ENCODE measurements around the gene INTS4.

Gene INTS4

DNA sequence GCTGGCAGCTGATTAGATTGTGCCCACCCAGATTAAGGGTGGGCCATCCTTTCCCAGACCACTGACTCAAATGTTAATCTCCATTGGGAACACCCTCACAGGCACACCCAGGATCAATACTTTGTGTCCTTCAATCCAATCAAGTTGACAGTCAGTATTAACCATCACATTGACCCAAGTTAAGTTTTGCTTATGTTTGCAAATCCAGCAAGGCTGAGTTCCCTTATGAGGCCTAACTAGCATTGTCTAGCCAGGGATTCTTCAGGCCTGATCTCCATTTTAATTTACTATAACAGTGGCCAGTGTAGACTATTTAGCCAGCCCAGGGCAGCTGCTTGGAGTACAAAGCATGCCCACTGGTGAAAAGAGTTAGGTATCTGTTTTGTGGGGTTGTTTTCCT lies 30.9 kb upstream of the INTS4 start:
- no peak for TF ChIP-seq CTCF (IDR thresholded peaks at IDR 0.05; ENCODE audit: borderline replicate concordance, extremely low read depth, low read length, poor library complexity, severe bottlenecking)
- TF ChIP-seq EZH2 (IDR thresholded peaks at IDR 0.05; ENCODE audit: borderline replicate concordance, low read depth, low read length, severe bottlenecking), result no peak
- no peak for ATAC-seq (ENCODE audit: insufficient read depth, low read depth)

DNA sequence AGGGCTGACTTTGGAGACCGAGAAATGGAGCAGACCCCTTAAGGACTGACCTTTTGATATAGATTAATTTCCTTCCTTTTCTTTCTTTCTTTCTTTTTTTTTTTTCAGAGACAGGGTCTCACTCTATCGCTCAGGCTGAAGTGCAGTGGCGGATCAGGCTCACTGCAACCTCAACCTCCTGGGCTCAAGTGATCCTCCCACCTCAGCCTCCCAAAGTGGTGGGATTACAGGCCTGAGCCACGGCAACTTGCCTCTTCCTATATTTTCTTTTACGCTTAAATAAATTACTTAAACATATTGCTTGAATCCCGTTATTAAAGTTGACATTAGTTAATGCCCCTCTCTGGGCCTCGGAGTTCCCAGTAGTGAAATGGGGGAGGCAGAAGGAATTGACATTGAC lies 29.0 kb upstream of the INTS4 start:
- no peak for ATAC-seq (ENCODE audit: insufficient read depth, low read depth)
- H3K4me2 ChIP-seq (ENCODE audit: insufficient read depth, low read length), result no peak overlapping the region
- H3K9ac ChIP-seq (ENCODE audit: low read depth, low read length), result no peak overlapping the region

More for the DNA sequence above, 30.9 kb upstream of the INTS4 start:
- Histone ChIP-seq H4K20me1 (ENCODE audit: insufficient read depth, low read length) (no peaks in the 10 kb centered on the region), H3K9me3 (ENCODE audit: insufficient read depth, low read length, severe bottlenecking) (no peaks in the 10 kb centered on the region), H3K9ac (ENCODE audit: low read depth, low read length) (no peak overlapping the region), H3K4me1 (ENCODE audit: insufficient read depth, low read length) (no peaks in the 10 kb centered on the region), H3K36me3 (ENCODE audit: insufficient read depth, low read length) (no peaks in the 10 kb centered on the region), H2AFZ (ENCODE audit: low read depth, low read length) (no peak overlapping the region), H3K4me2 (ENCODE audit: insufficient read depth, low read length) (no peak overlapping the region), H3K27ac (ENCODE audit: low read length) (no peak overlapping the region), H3K4me3 (ENCODE audit: low read depth in 1 of 2, low read length in 2 of 2) (no peak overlapping the region), H3K27me3 (ENCODE audit: insufficient read depth, low read length, poor library complexity) (no peaks in the 10 kb centered on the region), H3K79me2 (ENCODE audit: insufficient read depth, low read length) (no peaks in the 10 kb centered on the region)
- DNase-seq, result no peak

DNA sequence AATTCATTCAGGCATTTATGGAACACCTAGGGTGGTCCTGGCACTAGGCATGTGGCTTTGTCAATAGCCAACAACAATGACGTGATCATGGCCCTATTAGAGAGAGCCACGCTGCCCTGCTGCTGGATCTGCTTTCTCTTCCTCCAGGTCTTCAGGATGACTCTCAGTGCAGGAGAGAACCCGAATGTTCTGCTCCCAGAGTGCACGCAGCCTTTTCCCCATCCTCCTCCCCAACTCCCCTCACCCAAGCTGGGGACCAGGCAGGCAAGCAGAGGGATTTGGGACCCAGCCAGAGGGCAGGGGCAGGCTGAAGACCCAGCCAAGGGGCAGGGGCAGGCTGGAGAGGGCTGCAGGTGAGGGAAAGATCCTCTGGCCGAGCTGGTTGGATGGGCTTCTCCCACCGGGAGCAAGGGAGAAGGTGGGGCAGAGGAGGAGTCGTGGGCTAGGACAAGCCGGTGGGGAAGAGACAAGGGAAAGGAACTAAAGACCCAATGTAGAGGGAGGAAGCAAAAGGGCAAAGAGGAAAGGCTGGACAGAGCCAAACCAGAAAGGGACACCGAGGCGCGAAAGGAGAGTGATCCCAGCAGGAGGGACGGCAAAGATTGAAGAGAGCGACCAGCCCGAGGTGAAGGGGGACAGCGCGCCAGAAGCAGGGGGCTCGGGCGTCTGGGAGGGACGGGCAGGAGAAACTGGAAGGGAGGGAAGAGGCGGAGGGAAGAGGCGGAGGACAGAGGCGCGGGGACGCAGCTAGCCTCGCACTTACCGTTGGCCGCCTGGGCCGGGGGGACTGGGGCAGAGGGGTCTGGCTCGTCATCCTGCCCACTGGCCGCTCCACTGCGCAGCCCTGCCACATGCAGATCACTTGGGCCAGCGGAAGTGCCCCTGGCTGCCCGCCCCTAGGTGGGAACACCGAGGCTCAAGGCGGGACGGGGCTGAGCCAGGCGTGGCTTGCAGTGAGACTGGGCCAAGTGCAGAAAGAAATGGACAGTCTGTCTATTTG lies 28.2 kb upstream of the INTS4 start, which contains the start of gene KCTD14:
Gene KCTD14 (minus strand): TSS at position 880 of the 1,000 bp plus-strand sequence. CDS start 27 bp downstream, at position 853.
- Histone ChIP-seq H3K36me3 (ENCODE audit: insufficient read depth, low read length) (no peaks in the 10 kb centered on the region), H3K27me3 (ENCODE audit: insufficient read depth, low read length, poor library complexity) (no peaks in the 10 kb centered on the region), H3K9me3 (ENCODE audit: insufficient read depth, low read length, severe bottlenecking) (no peaks in the 10 kb centered on the region), H2AFZ (ENCODE audit: low read depth, low read length) (no peak within 1 kb of the TSS), H3K4me3 (ENCODE audit: low read depth in 1 of 2, low read length in 2 of 2) (no peak within 1 kb of the TSS), H4K20me1 (ENCODE audit: insufficient read depth, low read length) (no peaks in the 10 kb centered on the region), H3K79me2 (ENCODE audit: insufficient read depth, low read length) (no peaks in the 10 kb centered on the region), H3K9ac (ENCODE audit: low read depth, low read length) (no peak within 1 kb of the TSS), H3K27ac (ENCODE audit: low read length) (no peak within 1 kb of the TSS), H3K4me1 (ENCODE audit: insufficient read depth, low read length) (no peaks in the 10 kb centered on the region), H3K4me2 (ENCODE audit: insufficient read depth, low read length) (no peak within 1 kb of the TSS)
- DNase-seq (no peak), ATAC-seq (ENCODE audit: insufficient read depth, low read depth) (no peak)
- TF ChIP-seq EZH2 (IDR thresholded peaks at IDR 0.05; ENCODE audit: borderline replicate concordance, low read depth, low read length, severe bottlenecking), result no peak
- no peak for TF ChIP-seq CTCF (IDR thresholded peaks at IDR 0.05; ENCODE audit: borderline replicate concordance, extremely low read depth, low read length, poor library complexity, severe bottlenecking)

More for the DNA sequence above, 29.0 kb upstream of the INTS4 start:
- Histone ChIP-seq H2AFZ (ENCODE audit: low read depth, low read length) (no peak overlapping the region), H3K36me3 (ENCODE audit: insufficient read depth, low read length) (no peaks in the 10 kb centered on the region), H3K4me3 (ENCODE audit: low read depth in 1 of 2, low read length in 2 of 2) (no peak overlapping the region), H3K4me1 (ENCODE audit: insufficient read depth, low read length) (no peaks in the 10 kb centered on the region), H3K9me3 (ENCODE audit: insufficient read depth, low read length, severe bottlenecking) (no peaks in the 10 kb centered on the region), H3K27ac (ENCODE audit: low read length) (no peak overlapping the region), H3K27me3 (ENCODE audit: insufficient read depth, low read length, poor library complexity) (no peaks in the 10 kb centered on the region), H4K20me1 (ENCODE audit: insufficient read depth, low read length) (no peaks in the 10 kb centered on the region), H3K79me2 (ENCODE audit: insufficient read depth, low read length) (no peaks in the 10 kb centered on the region)
- DNase-seq, result no peak
- TF ChIP-seq CTCF (IDR thresholded peaks at IDR 0.05; ENCODE audit: borderline replicate concordance, extremely low read depth, low read length, poor library complexity, severe bottlenecking) (no peak), EZH2 (IDR thresholded peaks at IDR 0.05; ENCODE audit: borderline replicate concordance, low read depth, low read length, severe bottlenecking) (no peak)

Data from DND-41 (cell line).